HG02571 (cell line): ENCODE data around the gene LRRC17.
"Not testable (repeated sequence)": the region's sequence is repeated elsewhere in the genome, so short reads cannot be mapped to it uniquely, and the experiment has no call there.

Experiments
- ATAC-seq: cut with Tn5 transposase; IDR thresholded peaks from one replicate; pipeline ENCODE4 v1.9.1; 2021; ENCODE audit warnings: mild to moderate bottlenecking, moderate library complexity; ENCODE audit not compliant: unreplicated experiment

Gene LRRC17

GRCh38 chr7:102897211-102897631, 15.6 kb upstream of the LRRC17 start:
- ATAC-seq: no peak

GRCh38 chr7:102897856-102898531, 14.8 kb upstream of the LRRC17 start:
- no peak for ATAC-seq

DNA sequence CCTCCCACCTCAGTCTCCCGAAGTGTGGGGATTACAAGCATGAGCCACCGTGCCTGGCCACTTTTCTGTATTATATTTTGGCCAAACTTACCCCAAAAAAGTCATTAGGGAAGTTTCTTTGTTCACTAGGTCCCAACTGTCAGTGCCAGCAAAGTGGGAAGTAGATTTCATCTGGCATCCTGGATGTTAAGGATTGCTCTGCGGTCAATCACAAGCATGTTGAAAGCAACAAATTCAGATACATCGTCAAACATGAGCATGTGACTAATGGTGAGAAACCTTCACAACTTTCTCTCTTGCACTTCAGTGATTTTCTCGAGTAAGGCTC, 14.3 kb upstream of the LRRC17 start:
- ATAC-seq: no peak

DNA sequence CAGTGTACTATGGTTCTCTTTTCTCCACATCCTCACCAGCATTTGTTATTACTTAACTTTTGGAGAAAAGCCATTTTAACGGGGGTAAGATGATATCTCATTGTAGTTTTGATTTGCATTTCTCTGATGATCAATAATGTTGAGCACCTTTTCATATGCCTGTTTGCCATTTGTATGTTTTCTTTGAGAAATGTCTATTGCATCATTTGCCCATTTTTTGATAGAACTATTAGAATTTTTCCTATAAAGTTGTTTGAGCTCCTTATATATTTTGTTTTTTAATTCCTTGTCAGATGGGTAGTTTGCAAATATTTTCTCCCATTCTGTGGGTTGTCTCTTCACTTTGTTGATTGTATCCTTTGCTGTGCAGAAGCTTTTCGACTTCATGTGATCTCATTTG, 10.7 kb upstream of the LRRC17 start:
- not testable (repeated sequence) for ATAC-seq

GRCh38 chr7:102903576-102903975, 9.2 kb upstream of the LRRC17 start:
- ATAC-seq: not testable (repeated sequence)

DNA sequence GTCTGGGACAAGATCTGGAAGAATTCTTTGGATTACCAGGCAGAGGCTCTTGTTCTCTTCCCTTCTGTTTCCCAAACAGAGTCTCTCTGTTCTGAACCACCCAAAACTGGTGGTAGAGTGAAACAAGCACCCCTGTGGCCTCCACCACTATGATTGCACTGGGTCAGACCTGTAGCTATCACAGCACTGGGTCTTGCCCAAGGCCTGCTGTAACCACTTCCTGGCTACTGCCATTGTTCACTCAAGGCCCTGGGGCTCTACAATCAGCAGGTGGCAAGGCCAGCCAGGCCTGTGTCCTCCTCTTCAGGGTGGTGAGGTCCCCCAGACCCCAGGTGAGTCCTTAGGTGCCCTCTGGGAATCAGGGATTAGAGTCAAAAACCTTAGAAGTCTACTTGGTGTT, 4.1 kb upstream of the LRRC17 start:
- ATAC-seq: no peak

DNA sequence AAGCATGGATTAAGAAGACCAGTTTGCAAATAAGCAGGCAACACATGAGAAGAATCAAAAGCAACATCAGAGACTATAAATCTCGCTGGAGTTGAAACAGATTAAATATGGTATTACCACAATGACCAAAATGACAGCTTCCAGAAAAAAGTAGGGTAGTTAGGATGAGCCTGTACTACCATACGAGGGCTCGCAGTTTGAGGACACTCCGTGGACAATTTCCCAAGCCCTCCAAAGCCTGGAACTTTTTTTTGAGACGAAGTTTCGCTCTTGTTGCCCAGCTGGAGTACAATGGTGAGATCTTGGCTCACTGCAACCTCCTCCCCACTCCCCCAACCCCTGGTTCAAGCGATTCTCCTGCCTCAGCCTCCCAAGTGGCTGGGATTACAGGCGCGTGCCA, 1.0 kb downstream of the LRRC17 start:
- ATAC-seq: no peak

DNA sequence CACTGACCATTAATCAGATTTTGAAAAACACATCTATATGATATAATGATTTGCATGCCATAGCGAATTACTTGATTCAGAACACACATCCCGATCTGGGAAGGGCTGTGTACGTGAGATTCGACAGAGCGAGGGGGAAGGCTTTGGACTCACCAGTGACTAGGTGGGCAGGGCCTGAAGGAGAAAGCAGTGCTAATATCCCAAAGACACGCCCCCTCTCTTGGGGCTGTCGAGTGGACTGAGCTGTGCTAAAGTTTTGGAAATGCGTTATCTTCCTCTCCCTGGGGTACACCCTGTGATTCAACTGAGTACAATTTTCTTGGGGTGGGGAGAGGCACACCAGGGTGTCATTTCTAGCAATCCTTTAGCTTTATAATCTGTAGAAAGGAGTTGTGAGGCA, 1.8 kb downstream of the LRRC17 start:
- no peak for ATAC-seq

- no peak for ATAC-seq
These were observed 3.6 kb downstream of the LRRC17 start for GRCh38 chr7:102916426-102916825.

- no peak for ATAC-seq
These were observed 4.1 kb downstream of the LRRC17 start for GRCh38 chr7:102916881-102917280.

DNA sequence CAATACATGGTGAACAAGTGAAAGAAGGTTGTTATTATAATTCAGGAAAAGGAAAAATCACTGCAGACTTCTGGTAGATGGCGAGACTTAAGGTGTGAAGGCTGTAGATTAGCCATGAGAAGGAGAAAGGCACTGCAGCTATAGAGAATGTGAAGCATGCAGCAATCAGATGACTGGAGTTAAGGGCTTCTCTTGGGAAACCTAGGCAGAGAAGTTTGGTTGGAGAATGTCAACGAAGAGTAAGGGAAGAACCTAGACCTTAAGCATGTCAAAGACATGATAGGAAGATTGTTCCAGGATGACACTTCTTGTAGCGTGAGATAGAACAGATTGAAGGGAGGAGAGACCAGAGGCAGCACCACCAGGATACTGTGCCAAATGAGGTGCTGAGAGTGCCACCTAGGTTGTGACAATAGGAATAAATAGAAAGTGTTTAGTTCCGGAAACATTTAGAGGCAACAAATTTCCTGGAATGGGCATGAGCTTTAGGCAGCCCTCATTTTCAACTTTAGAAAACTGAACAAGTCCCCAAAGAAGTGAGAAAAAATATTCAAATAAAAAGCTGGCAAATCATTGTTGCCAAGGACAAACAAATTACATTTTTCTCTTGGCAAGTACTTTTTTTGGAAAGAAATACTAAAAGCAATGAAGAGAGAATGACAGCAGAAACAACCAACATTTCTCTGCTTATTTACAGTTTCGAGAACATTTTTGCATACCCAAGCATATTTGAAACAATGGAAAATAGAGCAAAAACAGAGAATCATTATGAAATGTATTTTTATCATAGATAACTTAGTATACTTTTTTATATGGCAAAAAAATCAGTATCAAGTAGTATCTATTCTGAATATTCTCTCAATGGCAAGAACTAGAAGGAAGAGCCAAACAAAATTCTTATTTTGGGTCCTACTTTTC, 4.9 kb downstream of the LRRC17 start:
- ATAC-seq: no peak

- no peak for ATAC-seq
These were observed 6.0 kb downstream of the LRRC17 start for GRCh38 chr7:102918845-102919244.

- ATAC-seq: no peak
These were observed 13.4 kb downstream of the LRRC17 start for GRCh38 chr7:102925976-102926782.

- no peak for ATAC-seq
These were observed 14.0 kb downstream of the LRRC17 start for GRCh38 chr7:102926783-102927140.

GRCh38 chr7:102927312-102927933, 14.6 kb downstream of the LRRC17 start:
- no peak for ATAC-seq

DNA sequence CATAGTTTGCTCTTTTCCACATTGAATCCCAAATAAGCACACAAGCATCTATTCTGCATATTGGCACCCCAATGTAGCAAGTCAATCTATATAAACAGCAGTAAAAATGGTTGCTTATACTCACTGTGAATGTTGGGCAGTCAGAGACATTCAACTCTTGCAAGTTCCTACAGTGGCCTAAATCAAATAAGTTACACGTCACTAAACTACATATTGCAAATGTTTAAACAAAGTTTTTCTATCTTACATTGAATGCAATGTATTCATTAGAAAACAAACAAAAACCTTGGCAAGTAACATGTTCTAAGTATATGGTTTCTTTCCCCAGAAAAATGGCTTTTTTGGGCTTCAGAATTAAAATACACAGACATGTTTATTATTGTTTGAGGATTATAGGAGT, 19.0 kb downstream of the LRRC17 start:
- no peak for ATAC-seq

DNA sequence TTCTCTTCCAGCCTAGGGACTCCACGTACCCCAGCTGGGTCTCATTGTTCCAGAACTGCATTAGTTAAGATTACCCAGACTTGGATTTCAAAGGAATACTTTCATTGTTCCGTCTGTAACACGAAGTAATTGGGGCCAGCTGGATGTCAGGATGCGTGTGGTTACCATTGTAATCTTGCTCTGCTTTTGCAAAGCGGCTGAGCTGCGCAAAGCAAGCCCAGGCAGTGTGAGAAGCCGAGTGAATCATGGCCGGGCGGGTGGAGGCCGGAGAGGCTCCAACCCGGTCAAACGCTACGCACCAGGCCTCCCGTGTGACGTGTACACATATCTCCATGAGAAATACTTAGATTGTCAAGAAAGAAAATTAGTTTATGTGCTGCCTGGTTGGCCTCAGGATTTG, 21.0 kb downstream of the LRRC17 start:
- no peak for ATAC-seq

DNA sequence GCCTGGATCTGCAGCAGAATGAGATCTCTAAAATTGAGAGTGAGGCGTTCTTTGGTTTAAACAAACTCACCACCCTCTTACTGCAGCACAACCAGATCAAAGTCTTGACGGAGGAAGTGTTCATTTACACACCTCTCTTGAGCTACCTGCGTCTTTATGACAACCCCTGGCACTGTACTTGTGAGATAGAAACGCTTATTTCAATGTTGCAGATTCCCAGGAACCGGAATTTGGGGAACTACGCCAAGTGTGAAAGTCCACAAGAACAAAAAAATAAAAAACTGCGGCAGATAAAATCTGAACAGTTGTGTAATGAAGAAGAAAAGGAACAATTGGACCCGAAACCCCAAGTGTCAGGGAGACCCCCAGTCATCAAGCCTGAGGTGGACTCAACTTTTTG, 21.4 kb downstream of the LRRC17 start:
- ATAC-seq: no peak

DNA sequence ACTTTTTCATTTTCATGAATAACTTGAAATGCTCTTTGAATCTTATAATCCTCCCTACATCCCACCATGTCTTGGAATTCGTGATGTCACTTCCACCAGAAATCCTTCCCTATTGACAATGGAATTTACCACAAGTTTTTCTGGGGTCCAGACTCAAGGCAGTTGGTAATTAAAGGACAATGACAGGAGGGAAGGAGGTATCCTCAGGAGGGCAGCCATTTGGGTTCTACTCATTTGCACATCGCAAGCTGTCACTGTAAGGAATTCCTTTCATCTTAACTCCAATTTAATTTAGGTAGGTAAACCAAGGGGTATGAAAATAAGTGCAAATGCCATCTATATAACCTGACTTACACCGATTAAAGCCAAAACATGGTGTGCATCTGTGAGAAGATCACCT, 21.9 kb downstream of the LRRC17 start:
- no peak for ATAC-seq

DNA sequence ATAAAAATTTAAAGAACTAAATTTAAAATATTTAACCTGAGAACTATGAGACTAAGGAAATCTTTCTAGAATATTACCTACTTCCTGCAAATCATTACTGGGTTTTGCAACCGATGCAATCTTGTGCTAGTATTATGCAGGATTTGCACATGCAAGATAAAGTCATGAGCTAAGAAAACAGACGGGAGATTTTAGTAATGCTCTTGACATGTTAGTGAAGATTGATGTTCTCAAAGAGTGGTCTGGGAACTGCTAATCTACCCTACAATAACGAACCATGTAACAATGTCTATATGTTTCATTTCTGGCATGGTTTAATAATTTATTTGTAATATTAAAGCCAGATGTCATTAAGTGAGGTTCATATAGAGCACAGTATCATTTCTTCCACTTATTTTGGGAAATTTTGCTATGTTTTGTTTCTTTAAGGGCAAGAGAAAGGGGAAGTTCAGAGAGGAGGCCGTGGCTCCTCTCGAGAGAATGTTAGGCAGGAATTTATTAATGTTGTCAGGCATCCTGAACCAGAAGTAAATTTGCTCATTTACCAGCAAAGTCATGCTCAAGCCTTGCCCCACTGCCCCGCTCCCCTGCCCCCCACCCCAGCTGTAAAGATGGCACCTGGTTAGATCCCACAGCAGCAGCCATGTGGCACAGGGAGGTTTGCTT, 22.8 kb downstream of the LRRC17 start:
- no peak for ATAC-seq

DNA sequence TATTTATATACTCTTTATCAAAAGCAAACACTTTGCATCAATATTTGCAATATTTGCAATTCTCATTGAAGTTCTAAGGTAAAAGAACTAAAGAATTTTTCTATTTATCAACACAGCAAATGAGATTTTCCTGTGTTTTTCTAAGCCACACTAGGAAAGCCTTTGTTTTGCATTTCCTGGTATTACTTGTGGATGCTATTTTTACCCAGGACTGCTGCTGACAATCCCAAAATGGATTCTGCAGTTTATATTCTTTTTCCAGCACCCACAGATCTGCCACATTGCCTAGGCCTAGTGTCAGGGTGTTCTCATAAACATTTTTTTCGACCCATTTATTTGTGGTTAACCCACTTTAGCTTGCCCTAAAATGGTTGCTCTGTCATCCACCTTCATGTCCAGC, 25.9 kb downstream of the LRRC17 start:
- ATAC-seq: no peak
